ENCODE measurements around the gene BRD7. TPM values are rescaled to one million over a fixed set of nuclear protein-coding genes. Genes with fewer than 3 reads are reported as not detected.

BRD7 gene
- total and polyA plus RNA-seq, 2 of the 13 experiments (the other 11 are each of a cell fraction or from before 2014, with no cell fraction given): 82.3 to 149 TPM

DNA sequence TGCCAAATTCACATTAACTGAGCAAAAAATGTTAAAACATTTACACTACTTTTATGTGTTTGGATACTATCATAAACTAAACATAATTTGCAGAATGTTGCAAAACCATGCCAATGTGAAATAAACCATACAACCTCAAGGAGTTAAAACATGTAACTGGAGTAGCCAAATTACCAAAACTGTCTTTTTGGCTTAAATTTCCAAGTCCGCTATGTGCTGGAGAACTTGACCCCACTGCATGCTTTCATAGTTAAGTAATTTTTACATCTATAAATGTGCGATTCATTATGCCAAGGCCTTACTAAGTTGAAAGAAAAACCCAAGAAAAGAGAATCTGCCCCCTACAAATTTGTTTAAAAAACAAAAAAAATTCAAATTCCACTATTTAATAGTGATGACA lies 28.2 kb downstream of the BRD7 start (continued):
- TF ChIP-seq PTBP1 (IDR thresholded peaks at IDR 0.05; ENCODE audit: low read depth, low read length, poor library complexity, severe bottlenecking): no peak
- no peak for TF ChIP-seq HMG20B (CRISPR knock-in tag; conservative IDR thresholded peaks at IDR 0.05)
- no peak for TF ChIP-seq ZNF75D (CRISPR knock-in tag; IDR thresholded peaks at IDR 0.05; ENCODE audit: borderline replicate concordance)
- no peak for TF ChIP-seq XBP1 (CRISPR knock-in tag; IDR thresholded peaks at IDR 0.05)
- TF ChIP-seq NR2C2 (CRISPR knock-in tag; IDR thresholded peaks at IDR 0.05; ENCODE audit: borderline replicate concordance): no peak
- TF ChIP-seq ZMYM2 (CRISPR knock-in tag; IDR thresholded peaks at IDR 0.05): no peak
- no peak for TF ChIP-seq ZNF451 (CRISPR knock-in tag; IDR thresholded peaks at IDR 0.05)
- no peak for TF ChIP-seq GABPB1 (CRISPR knock-in tag; IDR thresholded peaks at IDR 0.05)
- no peak for TF ChIP-seq SALL2 (CRISPR knock-in tag; IDR thresholded peaks at IDR 0.05)

- 96% methylated on average over 8 of the region's 8 CpGs for WGBS (ENCODE audit: low lambda C conversion rate)
- in situ Hi-C loops (cut with HindIII; ENCODE audit: extremely low pct_ligation_motif_present, low pct_unique_long_range_greater_than_20kb) (no loop called here), intact Hi-C loops (cut with micrococcal nuclease; ENCODE audit: unreplicated experiment) (no loop called here)
- H3K9ac ChIP-seq (ENCODE audit: insufficient read depth, low read depth, low read length): no peak overlapping the region
- H3K9me3 ChIP-seq (ENCODE audit: low read length): no peaks in the 10 kb centered on the region
- no peak overlapping the region for H2AFZ ChIP-seq (ENCODE audit: low read length)
- DNase-seq (ENCODE audit: low spot score) (no peak), FAIRE-seq (no peak), ATAC-seq (no peak)
- H3K4me2 ChIP-seq (ENCODE audit: low read depth, low read length): no peak overlapping the region
- ChIA-PET CTCF (ENCODE audit: low intra/inter-chr PET ratio, low total read pairs) (no interaction called here), POLR2A (no interaction called here)
- H3K4me3 ChIP-seq (replicated peaks in 1 of 3; ENCODE audit: insufficient read depth in 1 of 3, low read depth in 2 of 3, low read length in 3 of 3): no peak overlapping the region
- no TSS peak for BruUV-seq (replicated peaks)
- no peaks in the 10 kb centered on the region for H3K27me3 ChIP-seq (ENCODE audit: control insufficient read depth in 1 of 2, insufficient read depth in 2 of 2, low read length in 2 of 2)
- peaks cover 14 to 62% of the 10 kb centered on the region in 2 experiments for H3K36me3 ChIP-seq (replicated peaks in 1 of 2; ENCODE audit: control insufficient read depth in 1 of 2, insufficient read depth in 2 of 2, low read length in 2 of 2)
- H4K20me1 ChIP-seq (ENCODE audit: insufficient read depth, low read length): no peaks in the 10 kb centered on the region
- H3K4me1 ChIP-seq (ENCODE audit: insufficient read depth, low read length): peaks cover 28% of the 10 kb centered on the region
- no peaks in the 10 kb centered on the region for H3K79me2 ChIP-seq (ENCODE audit: insufficient read depth, low read length)
- H3K27ac ChIP-seq (ENCODE audit: extremely low read length, insufficient read depth, low read length): no peak overlapping the region
- TF ChIP-seq SRSF1 (optimal IDR thresholded peaks at IDR 0.05; ENCODE audit: low read depth, low read length) (no peak), ZBTB43 (CRISPR knock-in tag; conservative IDR thresholded peaks at IDR 0.05) (no peak), REPIN1 (CRISPR knock-in tag; IDR thresholded peaks at IDR 0.05; ENCODE audit: borderline replicate concordance, low read depth) (no peak), MEIS1 (CRISPR knock-in tag; IDR thresholded peaks at IDR 0.05; ENCODE audit: borderline replicate concordance) (no peak)
Measured at GRCh38 chr16:50338371-50339231, 30.2 kb downstream of the BRD7 start.

All from HepG2 (cell line).